Epithelial cell of prostate (primary cell): ENCODE measurements around the gene TMPRSS9.

Experiments
- DNase-seq: peaks from one replicate; pipeline ENCODE4 v3.0.0-alpha.2; 2011; ENCODE audit warnings: low read depth, low spot score
- H3K27ac ChIP-seq: fragments of 450-650 bp; 2 replicates; pipeline ENCODE4 v1.5.1; 2017; ENCODE audit warnings: mild to moderate bottlenecking

The TMPRSS9 gene

GRCh38 chr19:2428756-2429711 lies 69.0 kb downstream of the TMPRSS9 start:
- no peak overlapping the region for H3K27ac ChIP-seq
- no peak for DNase-seq

- no peak overlapping the region for H3K27ac ChIP-seq
Observed at GRCh38 chr19:2429917-2430535, 70.0 kb downstream of the TMPRSS9 start.

DNA sequence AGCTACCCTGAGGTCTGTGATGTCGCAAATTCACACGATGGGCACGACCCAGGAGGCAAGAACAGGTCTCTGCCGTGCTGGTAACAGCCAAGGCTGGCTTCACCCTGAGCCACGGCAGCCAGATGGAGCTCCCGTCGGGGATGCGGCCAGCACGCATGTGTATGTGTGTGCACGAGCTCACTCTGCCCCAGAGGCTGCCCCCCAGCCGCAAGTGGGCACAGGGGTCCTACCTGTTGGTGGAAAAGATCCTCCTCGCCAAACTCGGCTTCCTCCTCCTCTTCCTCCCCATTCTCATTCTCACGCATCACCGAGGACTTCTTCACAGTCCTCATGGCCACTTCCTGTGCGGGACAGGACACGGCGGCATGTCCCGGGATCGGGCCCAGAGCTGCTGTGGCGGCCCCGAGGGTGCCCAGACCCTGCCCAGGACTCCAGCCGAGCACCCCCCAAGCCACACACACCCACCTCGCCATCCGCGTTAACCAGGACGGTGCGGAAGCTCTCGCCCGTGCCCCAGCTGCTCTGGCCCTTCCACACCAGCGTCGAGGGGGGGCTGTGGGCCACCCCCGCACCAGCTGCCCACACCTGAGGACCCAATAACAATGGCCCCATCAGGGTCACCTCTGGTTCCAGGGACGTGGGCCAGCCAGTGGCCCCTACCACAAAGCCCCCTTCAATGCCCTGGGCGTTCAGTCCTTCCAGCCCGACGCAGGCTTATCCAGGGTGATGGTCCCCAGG lies 71.4 kb downstream of the TMPRSS9 start:
- DNase-seq = no peak

More at GRCh38 chr19:2429917-2430535, 70.0 kb downstream of the TMPRSS9 start:
- no peak for DNase-seq

GRCh38 chr19:2432131-2432848 lies 72.2 kb downstream of the TMPRSS9 start:
- H3K27ac ChIP-seq = no peak overlapping the region
- no peak for DNase-seq

More for the DNA sequence above, 71.4 kb downstream of the TMPRSS9 start:
- no peak overlapping the region for H3K27ac ChIP-seq

- H3K27ac ChIP-seq = no peak overlapping the region
- no peak for DNase-seq
Observed at GRCh38 chr19:2433854-2434253, 73.8 kb downstream of the TMPRSS9 start.

- no peak for DNase-seq
- no peak overlapping the region for H3K27ac ChIP-seq
Observed at GRCh38 chr19:2434267-2434666, 74.2 kb downstream of the TMPRSS9 start.

GRCh38 chr19:2434721-2435265 lies 74.7 kb downstream of the TMPRSS9 start:
- no peak for DNase-seq
- H3K27ac ChIP-seq = no peak overlapping the region

DNA sequence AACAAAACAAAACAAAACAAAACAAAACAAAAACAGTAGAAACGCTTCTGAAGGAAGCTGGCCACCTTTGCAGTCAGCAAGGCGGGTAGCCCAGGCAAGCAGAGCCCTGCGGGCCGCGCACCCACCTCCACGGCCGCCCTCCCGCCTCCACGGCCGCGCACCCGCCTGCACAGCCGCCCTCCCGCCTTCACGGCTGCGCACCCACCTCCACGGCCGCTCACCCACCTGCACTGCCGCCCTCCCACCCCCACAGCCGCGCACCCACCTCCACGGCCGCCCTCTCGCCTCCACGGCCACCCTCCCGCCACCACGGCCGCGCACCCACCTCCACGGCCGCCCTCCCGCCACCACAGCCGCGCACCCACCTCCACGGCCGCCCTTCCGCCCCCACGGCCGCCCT lies 76.3 kb downstream of the TMPRSS9 start:
- no peak overlapping the region for H3K27ac ChIP-seq
- no peak for DNase-seq

DNA sequence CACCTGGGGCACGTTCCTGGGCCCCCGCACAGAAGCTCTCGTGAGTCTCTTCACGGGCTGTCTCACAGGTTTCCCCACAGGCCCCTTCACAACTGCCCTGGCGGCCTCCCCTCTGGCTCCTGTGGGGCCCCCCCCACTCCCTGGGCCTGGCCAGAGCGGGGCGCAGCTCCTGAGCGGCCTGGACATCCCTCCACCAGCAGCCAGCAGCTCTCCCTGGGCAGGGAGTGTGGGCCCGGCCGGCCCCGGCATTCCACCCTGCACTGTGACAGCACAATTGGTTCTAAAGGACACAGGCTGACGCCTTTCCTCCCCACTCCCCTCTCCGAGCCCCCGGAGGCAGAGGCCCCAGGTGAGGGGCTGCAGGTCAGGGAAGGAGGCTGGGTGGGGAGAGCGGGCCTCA lies 76.9 kb downstream of the TMPRSS9 start:
- no peak overlapping the region for H3K27ac ChIP-seq
- DNase-seq = no peak

DNA sequence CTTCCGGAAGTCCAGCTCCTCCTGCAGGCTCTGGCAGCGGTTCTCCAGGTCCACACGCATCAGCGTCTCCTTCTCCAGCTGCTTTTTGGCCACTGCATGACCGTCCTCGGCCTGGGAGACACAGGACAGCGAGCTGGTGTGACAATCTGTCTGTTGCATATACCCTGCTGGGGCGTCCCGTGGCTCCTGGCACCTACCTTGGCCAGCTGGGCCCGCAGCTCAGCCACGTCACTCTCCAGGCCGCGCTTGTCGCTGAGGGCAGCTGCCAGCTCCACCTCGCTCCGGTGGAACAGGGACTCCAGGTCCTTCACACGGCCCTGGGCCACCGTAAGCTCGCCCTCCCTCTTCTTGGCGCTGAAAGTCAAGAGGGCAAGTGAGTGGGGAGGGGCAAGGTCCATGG lies 78.1 kb downstream of the TMPRSS9 start:
- no peak for DNase-seq
- H3K27ac ChIP-seq = no peak overlapping the region

DNA sequence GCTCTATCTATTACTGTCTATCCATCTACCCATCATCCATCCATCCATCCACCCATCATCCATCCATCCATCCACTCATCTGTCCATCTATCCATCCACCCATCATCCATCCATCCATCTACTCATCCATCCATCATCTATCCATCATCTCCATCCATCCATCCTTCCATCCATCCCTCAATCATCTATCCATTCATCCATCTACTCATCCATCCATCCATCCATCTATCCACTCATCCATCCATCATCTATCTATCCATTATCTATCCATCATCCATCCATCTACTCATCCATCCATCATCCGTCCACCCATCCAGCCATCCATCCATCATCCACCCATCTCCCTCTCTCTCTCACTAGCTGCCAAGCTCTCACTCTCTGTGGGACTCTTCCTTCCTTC lies 80.5 kb downstream of the TMPRSS9 start:
- no peak for DNase-seq
- H3K27ac ChIP-seq = no peak overlapping the region

GRCh38 chr19:2441096-2441752 lies 81.2 kb downstream of the TMPRSS9 start:
- DNase-seq = no peak
- H3K27ac ChIP-seq = no peak overlapping the region

GRCh38 chr19:2443116-2443784 lies 83.2 kb downstream of the TMPRSS9 start:
- no peak for DNase-seq
- no peak overlapping the region for H3K27ac ChIP-seq

DNA sequence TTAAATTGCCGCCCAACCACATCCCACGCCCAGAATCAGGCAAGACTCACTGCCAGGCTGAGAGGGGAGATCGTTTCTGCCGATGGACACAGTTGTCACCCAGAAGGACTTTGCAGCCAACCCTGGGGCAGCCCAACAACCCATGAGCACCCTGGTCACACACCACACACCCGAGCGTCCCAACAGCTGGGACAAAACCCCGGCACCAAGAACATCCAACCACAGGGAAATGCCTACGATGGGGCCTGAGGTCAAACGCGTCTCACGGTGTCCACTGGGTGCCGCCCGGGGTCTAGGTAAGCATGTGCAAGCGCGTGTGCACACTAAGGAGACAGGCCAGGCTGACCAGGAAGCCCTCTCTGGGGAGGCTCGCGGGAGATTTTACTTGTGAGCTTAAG lies 83.7 kb downstream of the TMPRSS9 start:
- no peak overlapping the region for H3K27ac ChIP-seq
- DNase-seq = no peak

DNA sequence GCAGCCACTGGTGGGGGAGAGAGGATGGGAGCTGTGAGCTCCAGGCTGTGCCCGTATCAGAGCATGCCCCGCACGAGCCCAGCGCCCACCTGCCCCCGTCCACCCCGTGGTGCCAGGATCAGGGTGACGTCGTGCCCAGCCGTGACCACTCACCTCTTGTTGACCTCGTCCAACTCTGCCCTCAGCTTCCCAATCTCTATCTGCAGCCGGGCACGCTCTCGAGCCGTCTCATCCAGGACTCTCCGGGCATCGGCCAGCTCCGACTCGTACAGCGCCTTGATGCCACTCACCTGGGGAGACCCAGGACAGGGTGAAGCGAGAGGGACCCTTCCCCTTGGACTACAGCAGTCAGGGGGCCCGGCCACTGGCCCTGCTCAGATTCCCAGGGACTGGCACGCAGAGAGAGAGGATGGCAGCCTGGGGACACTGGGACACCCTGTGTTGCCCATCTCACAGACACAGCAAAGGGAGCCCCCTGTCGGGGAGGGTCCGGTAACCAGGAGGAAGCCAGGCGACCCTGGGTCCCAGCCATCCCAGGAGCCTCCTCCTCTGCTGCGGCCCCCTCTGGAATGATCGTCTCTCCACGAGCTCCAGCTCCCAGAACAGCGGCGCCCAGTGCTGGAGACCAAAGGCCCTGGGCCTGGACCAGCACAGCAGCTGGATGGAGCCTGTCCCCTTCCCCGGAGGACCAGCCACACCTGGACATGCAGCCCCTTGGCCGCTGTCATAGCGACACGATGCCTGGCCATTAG lies 84.4 kb downstream of the TMPRSS9 start:
- DNase-seq = no peak
- H3K27ac ChIP-seq = no peak overlapping the region

DNA sequence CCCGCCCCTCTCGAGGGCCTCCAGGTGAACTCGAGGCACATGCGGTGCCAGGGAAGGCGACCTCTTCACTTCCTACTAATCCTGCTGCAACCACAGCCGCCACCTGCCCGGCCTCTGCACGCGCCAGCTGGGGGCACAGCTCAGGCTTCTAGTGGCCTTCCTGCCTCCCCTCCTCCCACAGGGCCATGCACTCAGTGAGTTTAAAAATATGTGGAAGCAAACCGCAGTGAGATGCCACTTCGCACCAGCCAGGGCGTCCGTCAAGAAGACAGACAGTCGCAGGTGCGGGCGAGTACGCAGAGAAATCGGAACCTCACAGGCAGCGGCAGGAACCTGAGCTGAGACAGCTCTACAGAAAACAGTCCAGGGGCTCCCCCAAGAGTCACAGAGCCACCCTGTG lies 86.3 kb downstream of the TMPRSS9 start:
- DNase-seq = no peak
- H3K27ac ChIP-seq = no peak overlapping the region

DNA sequence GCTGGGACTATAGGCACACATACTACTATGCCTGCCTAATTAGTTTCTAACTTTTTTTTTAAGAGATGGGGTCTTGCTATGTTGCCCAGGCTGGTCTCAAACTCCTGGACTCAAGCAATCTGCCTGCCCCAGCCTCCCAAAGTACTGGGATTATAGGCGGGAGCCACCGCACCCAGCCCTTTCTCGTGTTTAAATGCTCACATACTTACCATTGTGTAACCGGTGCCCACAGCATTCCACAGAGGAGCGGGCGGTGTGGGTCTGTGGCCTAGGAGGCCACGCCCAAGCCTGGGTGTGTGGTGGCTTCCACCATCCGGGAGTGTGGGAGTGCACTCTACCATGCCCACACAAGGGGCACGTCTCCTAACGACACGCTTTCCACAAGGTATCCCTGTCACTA lies 89.0 kb downstream of the TMPRSS9 start:
- DNase-seq = no peak
- no peak overlapping the region for H3K27ac ChIP-seq

GRCh38 chr19:2451138-2451537 lies 91.1 kb downstream of the TMPRSS9 start:
- H3K27ac ChIP-seq = no peak overlapping the region

More at GRCh38 chr19:2451138-2451537, 91.1 kb downstream of the TMPRSS9 start:
- no peak for DNase-seq
